ENCODE data around the gene TSKS.

Gene TSKS

DNA sequence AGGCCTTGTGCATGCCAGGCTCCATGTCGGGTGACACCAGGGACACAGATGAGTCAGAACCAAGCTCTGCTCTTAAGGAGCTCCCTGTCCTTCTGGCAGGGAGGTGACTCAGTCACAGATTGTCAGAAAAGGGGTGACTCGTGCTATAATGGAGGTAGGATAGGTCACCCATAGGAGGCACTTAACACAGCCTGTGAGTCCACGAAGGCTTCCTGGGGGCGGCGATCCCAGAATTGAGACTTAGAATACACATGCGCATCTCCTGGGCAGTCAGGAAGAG lies 30.4 kb upstream of the TSKS start:
- TF ChIP-seq, protein P1, sequence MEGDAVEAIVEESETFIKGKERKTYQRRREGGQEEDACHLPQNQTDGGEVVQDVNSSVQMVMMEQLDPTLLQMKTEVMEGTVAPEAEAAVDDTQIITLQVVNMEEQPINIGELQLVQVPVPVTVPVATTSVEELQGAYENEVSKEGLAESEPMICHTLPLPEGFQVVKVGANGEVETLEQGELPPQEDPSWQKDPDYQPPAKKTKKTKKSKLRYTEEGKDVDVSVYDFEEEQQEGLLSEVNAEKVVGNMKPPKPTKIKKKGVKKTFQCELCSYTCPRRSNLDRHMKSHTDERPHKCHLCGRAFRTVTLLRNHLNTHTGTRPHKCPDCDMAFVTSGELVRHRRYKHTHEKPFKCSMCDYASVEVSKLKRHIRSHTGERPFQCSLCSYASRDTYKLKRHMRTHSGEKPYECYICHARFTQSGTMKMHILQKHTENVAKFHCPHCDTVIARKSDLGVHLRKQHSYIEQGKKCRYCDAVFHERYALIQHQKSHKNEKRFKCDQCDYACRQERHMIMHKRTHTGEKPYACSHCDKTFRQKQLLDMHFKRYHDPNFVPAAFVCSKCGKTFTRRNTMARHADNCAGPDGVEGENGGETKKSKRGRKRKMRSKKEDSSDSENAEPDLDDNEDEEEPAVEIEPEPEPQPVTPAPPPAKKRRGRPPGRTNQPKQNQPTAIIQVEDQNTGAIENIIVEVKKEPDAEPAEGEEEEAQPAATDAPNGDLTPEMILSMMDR (IDR thresholded peaks at IDR 0.05) = no peak
- TF ChIP-seq ZFX (IDR thresholded peaks at IDR 0.05; ENCODE audit: borderline replicate concordance) = no peak
- H3K27ac ChIP-seq = no peak overlapping the region

DNA sequence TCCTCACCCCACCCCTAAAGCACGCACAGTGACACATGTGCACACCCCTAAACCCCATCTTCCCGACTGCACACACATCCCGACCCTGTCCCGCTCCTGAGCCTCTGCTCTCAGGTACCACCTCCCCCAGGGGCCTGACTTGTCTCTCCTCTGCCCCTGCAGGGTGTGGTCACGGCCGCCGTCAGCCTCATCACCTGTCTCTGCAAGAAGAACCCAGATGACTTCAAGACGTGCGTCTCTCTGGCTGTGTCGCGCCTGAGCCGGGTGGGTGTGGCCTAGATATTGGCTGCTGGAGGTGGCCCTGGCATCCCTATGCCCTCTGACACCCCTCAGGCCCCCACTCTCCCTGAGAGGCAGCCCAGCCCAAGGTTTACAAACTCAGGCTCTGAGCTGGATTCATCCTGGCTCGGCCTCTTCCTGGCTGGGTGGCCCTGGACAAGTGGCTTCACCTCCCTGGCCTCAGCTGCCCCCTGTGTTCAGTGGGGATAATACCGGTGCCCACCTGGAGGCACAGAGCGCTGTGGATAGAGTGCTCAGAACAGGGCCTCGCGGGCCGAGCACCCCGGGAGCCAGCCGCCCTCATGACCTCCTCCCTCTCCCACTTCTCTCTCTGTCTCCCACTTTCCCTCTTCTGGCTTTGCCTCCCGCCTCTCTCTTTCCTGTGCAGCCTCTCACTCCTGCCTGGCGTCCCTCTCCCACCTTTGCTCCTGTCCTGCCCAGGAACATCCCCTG lies 29.9 kb upstream of the TSKS start:
- TF ChIP-seq, protein P1 (IDR thresholded peaks at IDR 0.05) = no peak
- no peak for TF ChIP-seq ZFX (IDR thresholded peaks at IDR 0.05; ENCODE audit: borderline replicate concordance)

DNA sequence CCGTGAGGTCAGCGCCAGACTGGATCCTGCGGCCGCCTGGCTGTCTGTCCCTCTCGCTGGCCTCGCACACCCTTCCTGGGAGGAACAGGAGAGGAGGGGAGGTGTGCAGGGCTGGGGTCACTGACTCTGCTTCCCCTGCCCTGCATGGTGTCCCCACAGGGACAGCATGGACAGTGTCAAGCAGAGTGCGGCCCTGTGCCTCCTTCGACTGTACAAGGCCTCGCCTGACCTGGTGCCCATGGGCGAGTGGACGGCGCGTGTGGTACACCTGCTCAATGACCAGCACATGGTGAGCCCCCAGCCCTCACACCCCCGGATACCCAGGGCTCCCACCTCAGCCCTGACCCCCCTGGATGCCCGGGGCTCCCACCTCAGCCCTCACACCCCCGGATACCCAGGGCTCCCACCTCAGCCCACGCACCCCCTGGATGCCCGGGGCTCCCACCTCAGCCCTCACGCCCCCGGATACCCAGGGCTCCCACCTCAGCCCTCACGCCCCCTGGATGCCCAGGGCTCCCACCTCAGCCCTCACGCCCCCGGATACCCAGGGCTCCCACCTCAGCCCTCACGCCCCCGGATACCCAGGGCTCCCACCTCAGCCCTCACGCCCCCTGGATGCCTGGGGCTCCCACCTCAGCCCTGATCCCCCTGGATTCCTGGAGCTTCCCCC lies 28.8 kb upstream of the TSKS start:
- TF ChIP-seq, protein P1 (IDR thresholded peaks at IDR 0.05) = no peak
- TF ChIP-seq ZFX (IDR thresholded peaks at IDR 0.05; ENCODE audit: borderline replicate concordance) = no peak
- no peak overlapping the region for H3K27ac ChIP-seq

More for the DNA sequence above, 29.9 kb upstream of the TSKS start:
- H3K27ac ChIP-seq = no peak overlapping the region

DNA sequence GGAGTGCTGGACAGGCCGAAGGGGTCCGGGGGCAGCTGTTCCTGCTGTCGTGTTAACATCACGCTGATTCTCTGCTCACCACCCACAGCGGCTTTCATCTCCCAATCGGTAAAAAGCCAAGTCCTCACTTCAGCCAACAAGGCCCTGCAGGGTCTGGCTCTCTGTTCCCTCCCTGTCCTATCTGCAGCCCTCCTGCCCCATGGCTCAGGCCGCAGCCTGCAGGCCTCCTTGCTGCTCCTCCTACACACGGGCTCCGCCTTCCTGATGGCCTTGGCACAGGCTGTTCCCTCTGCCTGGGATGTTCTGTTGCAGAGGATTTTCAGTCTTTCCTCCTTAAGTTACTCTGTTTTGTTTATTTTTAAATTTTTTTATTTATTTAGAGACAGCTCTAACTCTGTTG lies 27.8 kb upstream of the TSKS start:
- no peak overlapping the region for H3K27ac ChIP-seq
- TF ChIP-seq, protein P1 (IDR thresholded peaks at IDR 0.05) = no peak
- no peak for TF ChIP-seq ZFX (IDR thresholded peaks at IDR 0.05; ENCODE audit: borderline replicate concordance)

DNA sequence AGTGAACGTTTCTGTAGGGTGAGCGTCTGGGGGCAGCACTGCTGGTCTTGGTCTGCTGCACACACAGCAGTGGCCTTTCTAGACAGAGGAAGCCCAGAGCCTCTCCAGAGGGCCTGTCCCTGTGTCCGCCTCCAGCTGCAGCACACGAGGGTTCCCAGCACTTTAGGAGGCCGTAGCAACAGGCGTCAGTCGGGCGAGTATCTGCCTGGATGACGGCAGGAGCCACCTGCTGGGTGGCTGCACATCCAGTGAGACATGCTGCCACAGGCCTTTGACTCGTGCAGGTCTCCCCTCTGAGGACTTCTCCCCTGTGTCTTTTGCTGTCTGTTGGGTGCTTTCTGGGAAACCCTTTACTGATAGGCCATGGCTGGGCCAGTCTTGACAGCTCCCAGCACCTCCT lies 25.8 kb upstream of the TSKS start:
- no peak overlapping the region for H3K27ac ChIP-seq
- no peak for TF ChIP-seq ZFX (IDR thresholded peaks at IDR 0.05; ENCODE audit: borderline replicate concordance)

DNA sequence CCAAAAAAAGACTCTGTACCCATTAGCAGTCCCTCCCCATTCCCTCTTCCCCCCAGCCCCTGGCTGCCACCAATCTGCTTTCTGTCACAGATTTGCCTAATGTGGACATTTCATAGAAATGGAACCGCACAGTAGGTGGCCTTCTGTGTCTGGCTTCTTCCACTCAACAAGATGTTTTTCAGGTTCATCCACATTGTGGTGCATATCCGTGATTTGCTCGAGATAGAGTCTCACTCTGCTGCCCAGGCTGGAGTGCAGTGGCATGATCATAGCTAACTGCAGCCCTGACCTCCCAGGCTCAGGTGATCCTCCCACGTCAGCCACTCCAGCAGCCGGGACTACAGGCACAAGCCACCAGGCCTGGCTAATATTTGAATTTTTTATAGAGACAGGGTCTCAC lies 24.6 kb upstream of the TSKS start:
- no peak overlapping the region for H3K27ac ChIP-seq
- TF ChIP-seq, protein P1 (IDR thresholded peaks at IDR 0.05) = no peak
- TF ChIP-seq ZFX (IDR thresholded peaks at IDR 0.05; ENCODE audit: borderline replicate concordance) = no peak

DNA sequence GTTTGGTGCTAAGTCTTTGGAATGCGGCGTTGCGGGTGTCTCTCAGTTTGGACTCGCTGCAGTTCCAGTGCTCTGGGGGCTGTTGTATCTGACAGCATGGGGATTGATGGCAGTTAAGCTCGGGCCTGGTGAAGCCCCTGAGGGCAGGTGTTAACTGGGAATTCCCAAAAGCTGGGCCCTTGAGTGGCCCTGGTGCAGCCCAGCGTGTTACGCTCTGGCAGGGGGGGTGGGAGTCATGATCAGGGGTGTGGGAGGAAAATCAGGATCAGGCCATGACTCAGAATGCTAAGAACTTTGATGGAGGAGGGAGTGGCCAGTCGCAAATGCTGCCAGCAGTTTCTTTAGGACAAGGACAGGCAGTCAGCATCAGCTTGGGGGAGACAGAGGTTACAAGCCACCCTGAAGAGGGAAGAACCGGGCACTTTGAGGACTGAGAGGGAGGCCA lies 23.3 kb upstream of the TSKS start:
- no peak overlapping the region for H3K27ac ChIP-seq
- TF ChIP-seq, protein P1 (IDR thresholded peaks at IDR 0.05) = no peak
- no peak for TF ChIP-seq ZFX (IDR thresholded peaks at IDR 0.05; ENCODE audit: borderline replicate concordance)
